Keratinocyte (primary cell): ENCODE results near the gene COL6A2. TPM values are rescaled to one million over a fixed set of nuclear protein-coding genes. Genes with fewer than 3 reads are reported as not detected.

Experiments
- DNase-seq: peaks from one replicate; pipeline ENCODE4 v3.0.0-alpha.2; 2011; ENCODE audit warnings: low read depth, missing footprints, low spot score
- FAIRE-seq: peaks from 2 replicates; lab custom pipeline; 2011; peaks lifted over from hg19 to GRCh38; lab: Jason Lieb, UNC
- H2AFZ ChIP-seq: 2 replicates; pipeline ENCODE4 v1.6.0; 2012; ENCODE audit warnings: low read length, control low read depth, inconsistent platforms; ENCODE audit not compliant: control insufficient read depth
- H3K27ac ChIP-seq: 2 replicates; pipeline ENCODE4 v1.5.1; 2011; ENCODE audit warnings: low read length; ENCODE audit not compliant: control insufficient read depth, insufficient read depth
- H3K27me3 ChIP-seq: 3 replicates; pipeline ENCODE4 v1.6.0; 2011; ENCODE audit warnings: low read length; ENCODE audit not compliant: control insufficient read depth, insufficient read depth; ENCODE audit errors: extremely low read depth
- H3K36me3 ChIP-seq, 2 experiments: 2 replicates in 1 of 2; 3 replicates in 1 of 2; pipeline ENCODE4 v1.5.1; 2011; ENCODE audit warnings: low read length in 2 of 2, mild to moderate bottlenecking in 1 of 2; ENCODE audit not compliant: control insufficient read depth in 2 of 2, insufficient read depth in 2 of 2; ENCODE audit errors: extremely low read depth in 1 of 2
- H3K4me1 ChIP-seq: 3 replicates; pipeline ENCODE4 v1.5.1; 2011; ENCODE audit warnings: low read length; ENCODE audit not compliant: control insufficient read depth, insufficient read depth; ENCODE audit errors: extremely low read depth
- H3K4me2 ChIP-seq: 3 replicates; pipeline ENCODE4 v1.6.0; 2011; ENCODE audit warnings: low read depth, low read length; ENCODE audit not compliant: control insufficient read depth, insufficient read depth; ENCODE audit errors: extremely low read depth
- H3K4me3 ChIP-seq, 3 experiments: fragments of 200-600 bp in 1 of 3; sonication (generic) in 1 of 3; 2 replicates in 2 of 3; 3 replicates in 1 of 3; pipeline ENCODE4 v1.5.1; 2011 to 2016; ENCODE audit warnings: low read length in 3 of 3, mild to moderate bottlenecking in 3 of 3, control low read depth in 2 of 3, inconsistent platforms in 1 of 3, low read depth in 1 of 3, mixed read lengths in 1 of 3, mixed run types in 1 of 3, moderate library complexity in 1 of 3; ENCODE audit not compliant: control insufficient read depth in 2 of 3, insufficient read depth in 2 of 3; ENCODE audit errors: extremely low read depth in 1 of 3
- H3K79me2 ChIP-seq: 2 replicates; pipeline ENCODE4 v1.6.0; 2012; ENCODE audit warnings: low read length; ENCODE audit not compliant: control insufficient read depth, insufficient read depth
- H3K9ac ChIP-seq: 3 replicates; pipeline ENCODE4 v1.6.0; 2011; ENCODE audit warnings: low read length; ENCODE audit not compliant: control insufficient read depth, insufficient read depth; ENCODE audit errors: extremely low read depth
- H3K9me1 ChIP-seq: 3 replicates; pipeline ENCODE4 v1.6.0; 2011; ENCODE audit warnings: low read length; ENCODE audit not compliant: control insufficient read depth, insufficient read depth; ENCODE audit errors: extremely low read depth
- H3K9me3 ChIP-seq: 2 replicates; pipeline ENCODE4 v1.5.1; 2012; ENCODE audit warnings: low read depth, low read length; ENCODE audit not compliant: control insufficient read depth
- H4K20me1 ChIP-seq: 3 replicates; pipeline ENCODE4 v1.6.0; 2011; ENCODE audit warnings: low read length; ENCODE audit not compliant: control insufficient read depth, insufficient read depth; ENCODE audit errors: extremely low read depth
- EZH2 ChIP-seq: IDR thresholded peaks from one replicate; pipeline ENCODE4 v1.6.1; 2012; ENCODE audit warnings: inconsistent platforms, mild to moderate bottlenecking, low read length, moderate library complexity
- dilution Hi-C: fragments of 300-500 bp; cut with MboI; formaldehyde crosslinking; loops from one replicate; pipeline ENCODE4 v1.7.0; 2020; ENCODE audit warnings: low sequenced_read_pairs; ENCODE audit not compliant: extremely low pct_ligation_motif_present
- polyA plus RNA-seq, 5 experiments: library from polyadenylated mRNA; depleted of rRNA in 3 of 5; stranded (reverse) in 3 of 5; stranded (forward) in 1 of 5; unstranded in 1 of 5; fragments of >200 nt; gene quantifications; 1 replicate in 1 of 5; 2 replicates in 3 of 5; 3 replicates in 1 of 5; pipeline versions ENCODE4 v1.2.1 to v1.2.3, GENCODE V29; 2011 to 2012; ENCODE audit warnings: missing spikeins in 2 of 5, low read depth in 1 of 5, low replicate concordance in 1 of 5
- TF ChIP-seq, protein P1 (sequence below), 3 experiments: IDR thresholded peaks in 1 of 3; conservative IDR thresholded peaks in 1 of 3; optimal IDR thresholded peaks in 1 of 3; 2 replicates in 2 of 3; 3 replicates in 1 of 3; pipeline versions ENCODE3 to v1.5.1; 2011; ENCODE audit warnings: low read length in 3 of 3, mild to moderate bottlenecking in 3 of 3, moderate library complexity in 2 of 3, control low read depth in 1 of 3, inconsistent platforms in 1 of 3; ENCODE audit not compliant: insufficient read depth in 2 of 3; ENCODE audit errors: extremely low read depth in 1 of 3

The COL6A2 gene
- polyA plus RNA-seq, 1 donor (not counting 4 experiments of a cell fraction or from before 2014, with no cell fraction given), result 0.03 TPM

DNA sequence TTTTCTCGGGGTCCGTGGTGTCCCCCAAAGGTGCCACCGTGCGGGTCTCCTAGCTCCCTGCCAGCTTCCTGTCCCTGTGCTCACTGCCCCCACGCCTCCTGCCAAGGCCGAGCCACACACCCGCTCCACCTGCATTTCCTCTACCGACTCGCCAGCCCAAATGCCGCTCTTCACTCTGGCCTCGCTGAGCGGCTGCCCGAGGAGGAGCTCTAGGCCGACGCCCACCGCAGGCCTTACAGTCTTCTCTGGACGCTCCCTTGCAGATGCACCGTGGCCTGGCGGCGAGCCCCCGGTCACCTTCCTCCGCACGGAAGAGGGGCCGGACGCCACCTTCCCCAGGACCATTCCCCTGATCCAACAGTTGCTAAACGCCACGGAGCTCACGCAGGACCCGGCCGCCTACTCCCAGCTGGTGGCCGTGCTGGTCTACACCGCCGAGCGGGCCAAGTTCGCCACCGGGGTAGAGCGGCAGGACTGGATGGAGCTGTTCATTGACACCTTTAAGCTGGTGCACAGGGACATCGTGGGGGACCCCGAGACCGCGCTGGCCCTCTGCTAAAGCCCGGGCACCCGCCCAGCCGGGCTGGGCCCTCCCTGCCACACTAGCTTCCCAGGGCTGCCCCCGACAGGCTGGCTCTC is 31.1 kb downstream of the COL6A2 start:
- Histone ChIP-seq H3K27ac (no peak overlapping the region), H3K9ac (no peak overlapping the region), H3K27me3 (no peaks in the 10 kb centered on the region), H3K9me1 (no peaks in the 10 kb centered on the region), H3K9me3 (peaks cover 4% of the 10 kb centered on the region), H3K79me2 (no peaks in the 10 kb centered on the region), H3K4me3 (no peak overlapping the region), H3K36me3 (no peaks in the 10 kb centered on the region), H4K20me1 (no peaks in the 10 kb centered on the region), H3K4me1 (no peaks in the 10 kb centered on the region), H3K4me2 (no peak overlapping the region), H2AFZ (no peak overlapping the region)
- dilution Hi-C loops, result no loop called here
- TF ChIP-seq, protein P1, sequence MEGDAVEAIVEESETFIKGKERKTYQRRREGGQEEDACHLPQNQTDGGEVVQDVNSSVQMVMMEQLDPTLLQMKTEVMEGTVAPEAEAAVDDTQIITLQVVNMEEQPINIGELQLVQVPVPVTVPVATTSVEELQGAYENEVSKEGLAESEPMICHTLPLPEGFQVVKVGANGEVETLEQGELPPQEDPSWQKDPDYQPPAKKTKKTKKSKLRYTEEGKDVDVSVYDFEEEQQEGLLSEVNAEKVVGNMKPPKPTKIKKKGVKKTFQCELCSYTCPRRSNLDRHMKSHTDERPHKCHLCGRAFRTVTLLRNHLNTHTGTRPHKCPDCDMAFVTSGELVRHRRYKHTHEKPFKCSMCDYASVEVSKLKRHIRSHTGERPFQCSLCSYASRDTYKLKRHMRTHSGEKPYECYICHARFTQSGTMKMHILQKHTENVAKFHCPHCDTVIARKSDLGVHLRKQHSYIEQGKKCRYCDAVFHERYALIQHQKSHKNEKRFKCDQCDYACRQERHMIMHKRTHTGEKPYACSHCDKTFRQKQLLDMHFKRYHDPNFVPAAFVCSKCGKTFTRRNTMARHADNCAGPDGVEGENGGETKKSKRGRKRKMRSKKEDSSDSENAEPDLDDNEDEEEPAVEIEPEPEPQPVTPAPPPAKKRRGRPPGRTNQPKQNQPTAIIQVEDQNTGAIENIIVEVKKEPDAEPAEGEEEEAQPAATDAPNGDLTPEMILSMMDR (optimal IDR thresholded peaks at IDR 0.05 in 1 of 3, IDR thresholded peaks at IDR 0.05 in 1 of 3, conservative IDR thresholded peaks at IDR 0.05 in 1 of 3; ENCODE audit: extremely low read depth in 1 of 3, insufficient read depth in 2 of 3, low read length in 3 of 3), result no peak
- no peak for TF ChIP-seq EZH2
- no peak for FAIRE-seq
- DNase-seq, result no peak

DNA sequence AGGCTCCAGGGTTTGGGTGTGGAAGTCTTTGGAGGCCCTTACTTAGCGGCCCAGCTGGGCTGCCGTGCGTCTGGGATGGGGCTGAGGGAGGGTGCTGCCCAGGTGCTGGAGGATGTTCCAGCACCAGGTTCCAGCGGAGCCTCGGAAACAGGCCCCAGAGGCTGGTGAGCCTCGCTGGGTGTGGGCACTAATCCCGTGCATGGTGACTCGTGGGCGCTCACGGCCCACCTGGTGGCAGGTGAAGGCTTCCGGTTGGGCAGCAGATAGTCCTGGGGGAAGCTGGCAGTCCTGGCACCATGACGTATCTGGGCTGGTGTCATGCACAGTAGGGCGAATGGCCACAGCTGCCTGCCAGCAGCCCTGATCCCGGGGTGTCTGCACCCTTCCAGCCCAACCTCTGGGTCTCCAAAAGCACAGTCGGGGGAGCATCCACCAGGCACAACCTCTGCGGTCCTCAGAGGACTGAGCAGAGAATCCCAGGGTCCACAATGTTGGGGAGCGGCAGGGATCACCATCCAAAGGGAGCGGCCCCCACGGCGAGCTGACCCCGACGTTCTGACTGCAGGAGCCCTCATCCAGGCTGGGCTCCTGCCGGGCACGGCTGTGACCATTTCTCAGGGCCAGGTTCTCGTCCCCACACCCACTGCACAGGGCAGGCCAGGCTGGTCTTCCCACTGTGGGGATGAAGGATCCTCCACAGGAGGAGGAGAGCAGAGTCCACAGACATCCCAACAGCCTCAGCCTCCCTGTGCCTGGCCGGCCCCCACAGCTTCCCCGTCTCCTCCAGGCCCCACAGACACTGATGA is 32.1 kb downstream of the COL6A2 start:
- no peaks in the 10 kb centered on the region for H3K36me3 ChIP-seq
- dilution Hi-C loops, result no loop called here
- TF ChIP-seq, protein P1 (optimal IDR thresholded peaks at IDR 0.05 in 1 of 3, IDR thresholded peaks at IDR 0.05 in 1 of 3, conservative IDR thresholded peaks at IDR 0.05 in 1 of 3; ENCODE audit: extremely low read depth in 1 of 3, insufficient read depth in 2 of 3, low read length in 3 of 3), result no peak
- TF ChIP-seq EZH2, result no peak
- no peaks in the 10 kb centered on the region for H4K20me1 ChIP-seq
- no peak for FAIRE-seq
- H3K9me1 ChIP-seq, result no peaks in the 10 kb centered on the region
- DNase-seq, result no peak
- peaks cover 4% of the 10 kb centered on the region for H3K9me3 ChIP-seq
- no peak overlapping the region for H2AFZ ChIP-seq
- H3K4me3 ChIP-seq, result no peak overlapping the region
- H3K27ac ChIP-seq, result no peak overlapping the region
- H3K4me2 ChIP-seq, result no peak overlapping the region
- H3K4me1 ChIP-seq, result no peaks in the 10 kb centered on the region
- H3K27me3 ChIP-seq, result no peaks in the 10 kb centered on the region
- no peak overlapping the region for H3K9ac ChIP-seq
- H3K79me2 ChIP-seq, result no peaks in the 10 kb centered on the region
